ENCODE results near the gene NT5DC3.

- TF ChIP-seq CBFB (CRISPR knock-in tag; IDR thresholded peaks at IDR 0.05; ENCODE audit: low read depth) (no peak), CTCF (IDR thresholded peaks at IDR 0.05) (no peak), MXD4 (CRISPR knock-in tag; IDR thresholded peaks at IDR 0.05; ENCODE audit: borderline replicate concordance) (no peak), NR2C2 (CRISPR knock-in tag; IDR thresholded peaks at IDR 0.05) (no peak), E2F1 (CRISPR knock-in tag; IDR thresholded peaks at IDR 0.05) (no peak), PREB (CRISPR knock-in tag; IDR thresholded peaks at IDR 0.05; ENCODE audit: borderline replicate concordance) (no peak), NR3C1 (CRISPR knock-in tag; conservative IDR thresholded peaks at IDR 0.05; ENCODE audit: low read depth) (no peak), JUN (CRISPR knock-in tag; IDR thresholded peaks at IDR 0.05) (no peak), SP1 (CRISPR knock-in tag; conservative IDR thresholded peaks at IDR 0.05) (no peak), KAT7 (CRISPR knock-in tag; IDR thresholded peaks at IDR 0.05; ENCODE audit: borderline replicate concordance) (no peak)
- TF ChIP-seq, protein P1, sequence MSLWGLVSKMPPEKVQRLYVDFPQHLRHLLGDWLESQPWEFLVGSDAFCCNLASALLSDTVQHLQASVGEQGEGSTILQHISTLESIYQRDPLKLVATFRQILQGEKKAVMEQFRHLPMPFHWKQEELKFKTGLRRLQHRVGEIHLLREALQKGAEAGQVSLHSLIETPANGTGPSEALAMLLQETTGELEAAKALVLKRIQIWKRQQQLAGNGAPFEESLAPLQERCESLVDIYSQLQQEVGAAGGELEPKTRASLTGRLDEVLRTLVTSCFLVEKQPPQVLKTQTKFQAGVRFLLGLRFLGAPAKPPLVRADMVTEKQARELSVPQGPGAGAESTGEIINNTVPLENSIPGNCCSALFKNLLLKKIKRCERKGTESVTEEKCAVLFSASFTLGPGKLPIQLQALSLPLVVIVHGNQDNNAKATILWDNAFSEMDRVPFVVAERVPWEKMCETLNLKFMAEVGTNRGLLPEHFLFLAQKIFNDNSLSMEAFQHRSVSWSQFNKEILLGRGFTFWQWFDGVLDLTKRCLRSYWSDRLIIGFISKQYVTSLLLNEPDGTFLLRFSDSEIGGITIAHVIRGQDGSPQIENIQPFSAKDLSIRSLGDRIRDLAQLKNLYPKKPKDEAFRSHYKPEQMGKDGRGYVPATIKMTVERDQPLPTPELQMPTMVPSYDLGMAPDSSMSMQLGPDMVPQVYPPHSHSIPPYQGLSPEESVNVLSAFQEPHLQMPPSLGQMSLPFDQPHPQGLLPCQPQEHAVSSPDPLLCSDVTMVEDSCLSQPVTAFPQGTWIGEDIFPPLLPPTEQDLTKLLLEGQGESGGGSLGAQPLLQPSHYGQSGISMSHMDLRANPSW (CRISPR knock-in tag; conservative IDR thresholded peaks at IDR 0.05; ENCODE audit: low read depth): no peak
- TF ChIP-seq, protein P2, sequence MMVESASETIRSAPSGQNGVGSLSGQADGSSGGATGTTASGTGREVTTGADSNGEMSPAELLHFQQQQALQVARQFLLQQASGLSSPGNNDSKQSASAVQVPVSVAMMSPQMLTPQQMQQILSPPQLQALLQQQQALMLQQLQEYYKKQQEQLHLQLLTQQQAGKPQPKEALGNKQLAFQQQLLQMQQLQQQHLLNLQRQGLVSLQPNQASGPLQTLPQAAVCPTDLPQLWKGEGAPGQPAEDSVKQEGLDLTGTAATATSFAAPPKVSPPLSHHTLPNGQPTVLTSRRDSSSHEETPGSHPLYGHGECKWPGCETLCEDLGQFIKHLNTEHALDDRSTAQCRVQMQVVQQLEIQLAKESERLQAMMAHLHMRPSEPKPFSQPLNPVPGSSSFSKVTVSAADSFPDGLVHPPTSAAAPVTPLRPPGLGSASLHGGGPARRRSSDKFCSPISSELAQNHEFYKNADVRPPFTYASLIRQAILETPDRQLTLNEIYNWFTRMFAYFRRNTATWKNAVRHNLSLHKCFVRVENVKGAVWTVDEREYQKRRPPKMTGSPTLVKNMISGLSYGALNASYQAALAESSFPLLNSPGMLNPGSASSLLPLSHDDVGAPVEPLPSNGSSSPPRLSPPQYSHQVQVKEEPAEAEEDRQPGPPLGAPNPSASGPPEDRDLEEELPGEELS (CRISPR knock-in tag; IDR thresholded peaks at IDR 0.05): no peak
- TF ChIP-seq, protein P3, sequence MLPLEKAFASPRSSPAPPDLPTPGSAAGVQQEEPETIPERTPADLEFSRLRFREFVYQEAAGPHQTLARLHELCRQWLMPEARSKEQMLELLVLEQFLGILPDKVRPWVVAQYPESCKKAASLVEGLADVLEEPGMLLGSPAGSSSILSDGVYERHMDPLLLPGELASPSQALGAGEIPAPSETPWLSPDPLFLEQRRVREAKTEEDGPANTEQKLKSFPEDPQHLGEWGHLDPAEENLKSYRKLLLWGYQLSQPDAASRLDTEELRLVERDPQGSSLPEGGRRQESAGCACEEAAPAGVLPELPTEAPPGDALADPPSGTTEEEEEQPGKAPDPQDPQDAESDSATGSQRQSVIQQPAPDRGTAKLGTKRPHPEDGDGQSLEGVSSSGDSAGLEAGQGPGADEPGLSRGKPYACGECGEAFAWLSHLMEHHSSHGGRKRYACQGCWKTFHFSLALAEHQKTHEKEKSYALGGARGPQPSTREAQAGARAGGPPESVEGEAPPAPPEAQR (CRISPR knock-in tag; IDR thresholded peaks at IDR 0.05): no peak
Measured at GRCh38 chr12:103850429-103850828, 9.4 kb upstream of the NT5DC3 start.

Measured in WTC11 (cell line).